DND-41 (cell line): ENCODE data around the gene SIX3.

Source experiments
- CTCF ChIP-seq: IDR thresholded peaks from 2 replicates; pipeline ENCODE4 v1.5.1; 2012; ENCODE audit warnings: borderline replicate concordance, low read length, moderate library complexity, mild to moderate bottlenecking; ENCODE audit not compliant: poor library complexity, severe bottlenecking; ENCODE audit errors: extremely low read depth
- EZH2 ChIP-seq: IDR thresholded peaks from 3 replicates; pipeline ENCODE4 v1.6.1; 2012; ENCODE audit warnings: borderline replicate concordance, low read depth, mild to moderate bottlenecking, moderate library complexity, low read length, inconsistent platforms; ENCODE audit not compliant: severe bottlenecking

DNA sequence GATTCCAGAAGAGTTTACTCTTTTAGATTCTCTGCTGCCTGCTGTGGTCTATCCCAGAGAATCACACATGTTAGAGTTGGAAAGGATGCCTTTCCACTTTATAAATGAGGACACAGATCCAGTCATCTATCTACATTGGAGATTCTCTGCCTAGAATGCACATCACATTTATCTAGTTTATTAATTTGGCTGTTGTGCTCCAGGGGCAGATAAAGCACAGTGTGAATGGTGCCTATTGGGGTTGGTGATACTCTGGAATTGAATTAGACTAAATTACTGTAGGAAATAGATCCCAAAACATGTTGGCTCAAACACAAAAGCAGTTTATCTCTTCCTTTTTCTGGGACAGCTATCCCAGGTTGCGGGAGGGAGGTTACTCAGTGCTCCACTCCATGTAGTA, 52.9 kb downstream of the SIX3 start:
- no peak for TF ChIP-seq CTCF
- no peak for TF ChIP-seq EZH2
